Stimulated activated effector memory CD8-positive, alpha-beta T cell treated with anti-CD3 and anti-CD28 coated beads, Interleukin-12 subunit alpha, Interleukin-12 subunit beta, amount 100 ng/mL, for 72 hours (primary cell): ENCODE data around the gene FBXW7.
A peak's percentile ranks its signal among the peaks of the same experiment; 100 is the strongest.

ENCODE experiments used
- ATAC-seq: fragments of 150-1000 bp; cut with Tn5 transposase; 2 replicates; pipeline ENCODE4 v1.10.0; 2021
- DNase-seq, 2 donors: peaks; one replicate each; pipeline ENCODE4 v3.0.0; 2021 to 2022; ENCODE audit warnings: low spot score in 2 of 2
- H3K27ac Mint-ChIP-seq: one replicate; pipeline ENCODE4 v1.8.0; 2022; ENCODE audit warnings: mild to moderate bottlenecking, mixed read lengths
- H3K36me3 Mint-ChIP-seq: one replicate; pipeline ENCODE4 v1.8.0; 2022; ENCODE audit warnings: mild to moderate bottlenecking, mixed read lengths
- H3K4me1 Mint-ChIP-seq: one replicate; pipeline ENCODE4 v1.8.0; 2022; ENCODE audit warnings: mixed read lengths
- H3K4me3 Mint-ChIP-seq: one replicate; pipeline ENCODE4 v1.8.0; 2022; ENCODE audit warnings: mild to moderate bottlenecking, mixed read lengths
- H3K9me3 Mint-ChIP-seq: one replicate; pipeline ENCODE4 v1.8.0; 2022; ENCODE audit warnings: mixed read lengths

Gene FBXW7

DNA sequence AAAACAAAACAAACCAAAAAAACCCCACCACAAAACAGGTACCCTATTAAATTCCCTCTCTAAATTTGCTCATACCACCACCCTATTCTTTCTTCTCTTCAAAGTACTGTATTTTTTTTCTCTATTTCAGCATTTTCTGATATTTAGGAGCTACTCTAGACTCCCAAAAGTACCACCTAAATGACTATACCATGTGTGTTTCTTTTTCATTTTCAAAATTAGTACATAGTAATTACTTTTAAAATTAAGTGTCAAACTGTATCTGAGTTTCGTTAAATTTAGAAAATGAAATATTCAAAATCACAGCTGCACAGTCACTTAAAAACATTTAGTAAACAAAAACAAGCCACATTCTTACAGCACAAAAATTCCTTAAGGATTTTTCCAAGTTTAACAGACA lies 161.7 kb downstream of the FBXW7 start:
- no peak for ATAC-seq
- Mint-ChIP-seq H3K27ac (no peak overlapping the region), H3K9me3 (no peaks in the 10 kb centered on the region), H3K36me3 (no peaks in the 10 kb centered on the region), H3K4me3 (no peak overlapping the region), H3K4me1 (peaks cover 24% of the 10 kb centered on the region)
- DNase-seq, result no peak

DNA sequence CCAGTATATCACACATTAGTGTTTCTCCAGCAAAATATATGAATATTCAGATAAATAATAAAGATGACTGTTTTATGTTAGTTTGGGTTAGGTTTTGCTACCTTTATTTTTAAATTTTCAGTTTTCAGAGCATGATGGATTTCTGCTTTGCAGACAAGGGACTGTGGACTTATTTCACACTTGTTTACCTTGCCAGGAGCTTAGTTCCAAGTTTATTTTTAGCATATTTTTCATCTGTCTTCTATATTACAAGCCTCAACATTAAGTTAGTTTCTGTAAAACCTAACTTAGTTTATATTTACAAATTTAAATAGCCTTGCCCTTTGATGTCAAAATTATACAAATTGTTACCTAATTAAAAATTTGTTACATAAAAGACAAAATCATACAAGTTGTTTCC lies 163.4 kb downstream of the FBXW7 start:
- Mint-ChIP-seq H3K4me3 (no peak overlapping the region), H3K36me3 (no peaks in the 10 kb centered on the region), H3K9me3 (no peaks in the 10 kb centered on the region), H3K4me1 (peaks cover 26% of the 10 kb centered on the region), H3K27ac (no peak overlapping the region)
- DNase-seq (no peak), ATAC-seq (no peak)

DNA sequence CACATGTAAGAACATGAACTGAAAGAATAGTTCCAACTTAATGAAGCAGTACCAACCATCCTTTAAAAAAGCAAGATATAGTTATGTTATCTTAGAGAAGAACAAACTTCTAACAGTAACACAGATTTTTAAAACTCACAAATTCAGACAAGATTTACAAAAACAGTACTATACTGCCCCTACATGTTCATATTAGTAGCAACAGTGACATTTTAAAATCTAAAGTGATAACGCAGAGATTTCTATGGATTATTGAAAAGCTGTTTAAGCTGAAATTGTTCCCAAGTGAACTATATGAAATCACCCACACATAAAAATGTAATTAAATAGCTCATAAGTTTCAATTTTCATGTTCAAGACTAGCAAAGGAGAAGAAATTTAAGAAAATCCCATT lies 166.0 kb downstream of the FBXW7 start:
- Mint-ChIP-seq H3K27ac (no peak overlapping the region), H3K4me1 (peaks cover 29% of the 10 kb centered on the region), H3K36me3 (no peaks in the 10 kb centered on the region), H3K4me3 (no peak overlapping the region), H3K9me3 (no peaks in the 10 kb centered on the region)
- DNase-seq (no peak), ATAC-seq (no peak)

DNA sequence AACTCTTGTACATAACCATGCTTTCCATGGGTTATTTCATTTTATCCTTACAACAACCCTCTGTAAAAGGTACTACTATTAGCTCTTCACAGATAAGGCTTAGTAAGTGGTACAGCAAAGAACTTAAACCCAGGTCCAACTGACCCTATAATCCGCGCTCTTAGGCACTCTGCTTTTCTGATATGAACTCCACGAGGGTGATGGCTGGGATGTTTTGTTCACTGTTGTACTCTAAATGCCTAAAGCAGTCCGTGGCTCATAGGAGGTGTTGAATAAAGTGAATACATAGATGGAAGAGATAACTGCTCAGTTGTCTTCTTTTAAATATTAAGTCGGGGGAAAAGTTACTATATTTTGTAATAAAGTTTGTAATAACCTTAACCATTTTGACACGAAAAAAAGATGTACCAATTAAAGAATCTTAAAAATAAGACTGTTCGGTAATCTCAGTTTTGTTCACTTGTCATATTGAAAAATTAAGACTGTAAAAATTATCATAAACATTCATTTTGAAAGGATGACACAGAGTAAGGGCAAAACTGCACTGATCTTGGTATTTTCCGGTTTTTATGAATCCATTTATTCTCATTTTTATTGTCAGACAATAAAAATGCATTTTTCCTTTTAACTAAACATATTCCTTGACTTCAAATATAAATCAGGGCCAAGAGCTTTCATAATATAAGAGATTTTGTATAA lies 166.5 kb downstream of the FBXW7 start:
- H3K9me3 Mint-ChIP-seq, result no peaks in the 10 kb centered on the region
- H3K27ac Mint-ChIP-seq, result no peak overlapping the region
- H3K4me1 Mint-ChIP-seq, result peaks cover 26% of the 10 kb centered on the region
- H3K36me3 Mint-ChIP-seq, result no peaks in the 10 kb centered on the region
- peak overlapping the region; percentile 6 for H3K4me3 Mint-ChIP-seq
- ATAC-seq, result peak; percentile 54
- no peak for DNase-seq

DNA sequence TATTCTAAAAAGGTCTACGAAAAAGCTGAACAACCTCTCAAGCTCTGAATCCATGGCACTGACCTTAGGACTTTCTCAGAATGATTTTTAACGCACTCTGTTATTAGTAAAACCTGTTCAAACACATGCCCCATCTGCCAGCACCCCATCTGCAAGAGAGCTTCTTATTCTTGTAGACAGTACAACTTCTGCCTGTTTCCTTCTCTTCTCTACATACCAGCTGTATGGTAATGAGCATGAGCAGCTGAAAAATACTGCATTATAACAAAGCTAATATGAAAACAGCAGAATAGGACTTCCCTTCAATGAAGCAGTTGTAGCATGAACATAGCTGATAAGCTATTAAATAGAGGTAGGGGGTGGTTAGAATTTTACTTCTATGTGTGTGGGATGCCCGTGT lies 167.9 kb downstream of the FBXW7 start:
- peaks cover 19% of the 10 kb centered on the region for H3K4me1 Mint-ChIP-seq
- no peaks in the 10 kb centered on the region for H3K36me3 Mint-ChIP-seq
- no peaks in the 10 kb centered on the region for H3K9me3 Mint-ChIP-seq
- ATAC-seq, result no peak
- no peak overlapping the region for H3K4me3 Mint-ChIP-seq
- no peak overlapping the region for H3K27ac Mint-ChIP-seq
- DNase-seq, result no peak

DNA sequence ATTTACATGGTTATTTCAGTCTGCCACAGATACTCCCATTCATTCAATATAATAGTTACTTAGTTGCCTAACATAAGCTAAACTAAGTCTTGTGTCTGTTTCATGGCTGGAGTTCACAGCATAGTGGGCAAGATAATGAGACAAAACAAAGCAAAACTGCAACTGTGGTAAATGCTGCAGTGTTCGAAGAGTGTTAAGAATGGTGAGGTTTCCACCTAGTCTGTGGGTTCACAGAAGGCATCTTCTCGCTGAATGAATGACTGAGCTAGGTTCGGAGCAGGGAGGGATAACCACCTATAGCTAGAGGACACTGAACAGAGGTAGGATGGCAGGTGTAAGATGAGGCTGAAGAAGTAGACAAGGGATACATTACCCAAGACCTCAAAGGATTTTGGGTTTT lies 171.0 kb downstream of the FBXW7 start:
- H3K36me3 Mint-ChIP-seq, result no peaks in the 10 kb centered on the region
- ATAC-seq, result peak; percentile 28
- peaks cover 23% of the 10 kb centered on the region for H3K4me1 Mint-ChIP-seq

DNA sequence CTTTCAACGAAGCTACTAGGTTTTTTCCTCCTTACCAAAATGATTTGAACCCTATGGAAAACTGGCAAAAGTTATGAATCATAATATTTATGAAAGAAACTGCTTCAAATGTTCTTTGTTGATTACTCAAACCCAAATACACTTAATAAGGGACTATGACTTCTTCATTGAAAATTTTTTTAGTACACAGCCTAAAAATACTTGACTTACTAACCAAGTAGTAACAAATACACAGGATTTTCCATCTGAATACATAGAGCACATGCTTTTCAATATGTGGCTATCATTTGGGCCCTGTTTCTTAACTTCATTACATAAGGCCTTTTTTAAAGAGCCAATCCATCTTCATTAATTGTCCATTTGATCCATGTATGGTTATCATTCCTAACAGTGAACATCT lies 171.5 kb downstream of the FBXW7 start:
- H3K9me3 Mint-ChIP-seq, result no peaks in the 10 kb centered on the region
- DNase-seq (no peak), ATAC-seq (no peak)
- no peak overlapping the region for H3K4me3 Mint-ChIP-seq
- H3K27ac Mint-ChIP-seq, result no peak overlapping the region
- peaks cover 23% of the 10 kb centered on the region for H3K4me1 Mint-ChIP-seq
- no peaks in the 10 kb centered on the region for H3K36me3 Mint-ChIP-seq

More for the DNA sequence above, 171.0 kb downstream of the FBXW7 start:
- Mint-ChIP-seq H3K4me3 (no peak overlapping the region), H3K9me3 (no peaks in the 10 kb centered on the region), H3K27ac (no peak overlapping the region)
- no peak for DNase-seq

DNA sequence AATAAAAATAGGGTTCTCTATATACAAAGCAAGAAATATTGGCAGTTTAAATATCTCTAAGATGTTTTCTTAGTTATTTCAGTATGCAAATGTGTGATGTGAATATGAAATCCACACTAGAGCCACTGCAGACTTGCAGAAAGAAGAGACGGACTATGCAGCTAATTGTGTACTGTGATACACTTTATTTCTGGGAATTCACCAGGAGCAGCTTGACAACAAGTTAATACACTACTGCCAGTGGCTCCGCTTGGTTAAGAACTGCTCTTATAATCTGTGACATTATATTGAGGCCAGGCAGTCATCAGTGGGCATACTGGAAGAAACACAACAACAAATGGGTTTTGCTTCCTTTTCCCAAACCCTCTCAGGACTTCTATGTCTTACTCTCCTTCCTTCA lies 172.0 kb downstream of the FBXW7 start:
- Mint-ChIP-seq H3K36me3 (no peaks in the 10 kb centered on the region), H3K9me3 (no peaks in the 10 kb centered on the region), H3K4me1 (peaks cover 21% of the 10 kb centered on the region), H3K27ac (no peak overlapping the region), H3K4me3 (no peak overlapping the region)
- DNase-seq (no peak), ATAC-seq (no peak)

DNA sequence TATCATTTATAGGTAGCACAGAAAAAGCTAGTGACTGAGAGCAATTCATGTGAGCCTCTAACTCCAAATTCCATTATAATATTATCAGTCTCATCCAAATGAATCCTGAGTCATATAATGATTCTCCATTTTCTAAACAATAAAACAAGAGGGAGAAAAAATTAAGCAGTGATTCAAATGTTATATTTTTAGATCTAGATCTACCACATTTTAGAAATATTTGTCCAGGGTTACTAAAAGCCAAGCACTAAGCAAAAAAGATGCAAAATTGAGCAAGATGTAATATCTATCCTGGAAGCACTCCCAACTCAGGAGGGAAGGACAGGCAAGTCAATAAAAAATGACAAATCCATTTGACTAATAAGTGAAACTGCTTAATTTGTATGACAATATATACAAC lies 172.8 kb downstream of the FBXW7 start:
- Mint-ChIP-seq H3K9me3 (no peaks in the 10 kb centered on the region), H3K4me1 (peaks cover 21% of the 10 kb centered on the region), H3K27ac (no peak overlapping the region), H3K4me3 (no peak overlapping the region), H3K36me3 (no peaks in the 10 kb centered on the region)
- ATAC-seq (no peak), DNase-seq (no peak)

DNA sequence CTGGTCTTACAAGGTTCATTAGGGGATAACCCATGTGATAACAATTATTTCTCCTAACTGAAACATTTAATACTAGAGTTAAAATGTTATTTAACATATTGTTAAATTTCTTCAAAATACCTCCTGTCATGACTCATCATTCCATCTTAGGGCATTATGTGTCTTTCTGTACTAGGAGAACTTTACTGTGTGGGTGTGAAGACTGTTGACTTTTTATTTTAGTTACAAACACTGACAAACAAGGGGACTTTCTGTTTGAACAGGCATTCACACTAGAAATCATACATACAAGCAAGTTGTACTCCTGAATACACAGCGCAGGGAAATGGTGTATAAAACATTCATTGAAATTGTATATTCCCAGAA lies 175.9 kb downstream of the FBXW7 start:
- no peak overlapping the region for H3K4me3 Mint-ChIP-seq
- no peak for DNase-seq
- peak; percentile 52 for ATAC-seq
- H3K36me3 Mint-ChIP-seq, result no peaks in the 10 kb centered on the region
- peaks cover 16% of the 10 kb centered on the region for H3K4me1 Mint-ChIP-seq
- H3K27ac Mint-ChIP-seq, result no peak overlapping the region
- no peaks in the 10 kb centered on the region for H3K9me3 Mint-ChIP-seq

DNA sequence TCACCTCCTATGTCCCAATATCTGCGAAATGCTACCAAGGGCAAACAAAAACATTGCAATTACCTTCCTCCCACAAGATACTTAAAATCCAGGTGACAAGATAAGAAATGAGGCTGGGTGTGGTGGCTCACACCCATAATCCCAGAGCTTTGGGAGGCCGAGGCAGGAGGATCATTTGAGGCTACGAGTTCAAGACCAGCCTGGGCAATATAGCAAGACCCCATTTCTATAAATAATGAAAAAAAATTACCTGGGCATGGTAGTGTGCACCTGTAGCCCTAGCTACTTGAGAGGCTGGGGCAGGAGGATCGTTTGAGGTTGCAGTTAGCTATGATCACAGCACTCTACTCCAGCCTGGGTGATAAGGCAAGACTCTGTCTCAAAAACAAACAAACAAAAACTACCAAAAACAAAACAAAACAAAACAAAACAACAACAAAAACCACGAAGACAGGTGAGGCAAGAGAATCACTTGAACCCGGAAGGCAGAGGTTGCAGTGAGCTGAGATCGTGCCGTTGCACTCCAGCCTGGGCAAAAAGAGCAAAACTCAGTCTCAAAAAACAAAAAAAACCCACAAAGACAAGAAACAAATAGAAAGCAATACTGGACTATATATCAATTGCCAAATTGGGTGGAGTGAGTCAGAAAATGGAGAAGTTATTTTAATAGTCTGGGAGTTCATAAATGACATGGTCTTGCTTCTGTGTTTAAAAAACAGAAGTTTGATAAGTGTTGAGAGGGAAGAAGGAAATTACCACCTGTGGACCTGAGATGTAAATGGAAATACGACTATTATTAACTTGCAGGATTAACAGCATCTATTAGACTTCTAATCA lies 176.5 kb downstream of the FBXW7 start:
- no peak overlapping the region for H3K27ac Mint-ChIP-seq
- no peak overlapping the region for H3K4me3 Mint-ChIP-seq
- H3K4me1 Mint-ChIP-seq, result peaks cover 12% of the 10 kb centered on the region
- DNase-seq, result no peak
- no peaks in the 10 kb centered on the region for H3K36me3 Mint-ChIP-seq
- ATAC-seq, result no peak
- no peaks in the 10 kb centered on the region for H3K9me3 Mint-ChIP-seq

DNA sequence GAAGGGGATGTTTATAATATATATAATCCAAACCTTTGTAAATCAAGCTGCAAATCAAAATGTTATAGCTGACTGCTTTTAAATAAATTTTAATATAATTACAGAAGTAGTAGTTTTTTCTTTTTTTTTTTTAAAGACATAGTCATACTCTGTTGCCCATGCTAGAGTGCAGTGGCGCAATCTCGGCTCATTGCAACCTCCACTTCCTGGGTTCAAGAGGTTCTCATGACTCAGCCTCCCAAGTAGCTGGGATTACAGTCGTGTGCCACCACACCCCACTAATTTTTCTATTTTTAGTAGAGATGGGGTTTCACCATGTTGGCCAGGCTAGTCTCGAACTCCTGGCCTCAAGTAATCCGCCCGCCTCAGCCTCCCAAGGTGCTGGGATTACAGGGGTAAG lies 178.7 kb downstream of the FBXW7 start:
- no peak for DNase-seq
- Mint-ChIP-seq H3K4me1 (peaks cover 19% of the 10 kb centered on the region), H3K4me3 (no peak overlapping the region), H3K27ac (no peak overlapping the region), H3K36me3 (no peaks in the 10 kb centered on the region), H3K9me3 (no peaks in the 10 kb centered on the region)
- ATAC-seq, result no peak

DNA sequence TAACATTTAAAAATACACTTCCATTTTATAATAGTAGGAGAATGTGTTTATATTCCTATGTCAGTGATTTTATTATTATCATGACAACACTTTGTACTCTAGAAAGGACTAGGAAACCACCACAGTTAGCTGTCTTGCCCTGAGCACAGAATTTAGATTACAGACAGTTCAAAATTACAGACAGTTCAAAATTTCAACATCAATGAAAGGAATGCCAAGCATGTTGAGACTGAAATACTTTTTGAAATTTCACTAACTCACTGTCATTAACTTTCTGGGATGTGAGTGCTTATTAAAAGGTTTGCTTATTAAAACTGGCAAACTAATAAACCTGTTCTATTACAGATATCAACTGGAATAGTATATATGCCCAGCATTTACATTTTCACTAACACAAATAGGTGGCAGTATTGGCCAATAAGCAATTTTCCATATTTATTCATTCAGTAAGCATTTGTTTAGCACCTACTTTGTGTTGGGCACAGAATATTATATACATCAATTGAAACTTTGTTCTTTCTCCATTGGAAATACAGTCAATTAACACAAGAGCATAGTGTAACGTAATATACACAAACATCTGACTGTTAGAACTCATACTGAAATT lies 179.4 kb downstream of the FBXW7 start:
- ATAC-seq (no peak), DNase-seq (no peak)
- H3K4me1 Mint-ChIP-seq, result peaks cover 19% of the 10 kb centered on the region

DNA sequence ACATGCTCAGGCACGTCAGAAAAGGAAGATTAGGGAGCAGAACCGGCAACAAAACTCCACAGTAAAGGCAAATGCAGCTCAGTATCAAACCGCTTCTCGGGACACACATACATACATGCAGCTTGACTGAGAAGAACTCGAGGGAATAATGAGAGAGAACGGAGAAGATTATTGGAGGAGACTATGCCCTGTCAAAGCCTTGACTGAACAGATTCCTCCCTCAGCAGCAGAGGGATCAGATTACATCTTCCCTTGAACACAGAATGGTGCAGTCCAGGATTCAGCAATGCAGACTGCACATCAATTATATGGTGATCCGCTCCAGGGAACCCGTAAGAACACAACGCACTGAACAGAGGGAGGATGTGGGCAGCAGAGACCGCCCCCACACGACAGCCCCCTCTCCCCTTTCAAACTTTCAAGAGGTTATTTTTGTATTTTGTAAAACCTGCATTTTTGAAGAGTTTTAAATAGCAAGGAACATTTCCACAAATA lies 183.2 kb downstream of the FBXW7 start:
- DNase-seq (no peak), ATAC-seq (peak; percentile 31)
- no peak overlapping the region for H3K27ac Mint-ChIP-seq
- H3K9me3 Mint-ChIP-seq, result no peaks in the 10 kb centered on the region
- no peak overlapping the region for H3K4me3 Mint-ChIP-seq
- H3K36me3 Mint-ChIP-seq, result no peaks in the 10 kb centered on the region
- peaks cover 7% of the 10 kb centered on the region for H3K4me1 Mint-ChIP-seq

More for the DNA sequence above, 179.4 kb downstream of the FBXW7 start:
- H3K9me3 Mint-ChIP-seq, result no peaks in the 10 kb centered on the region
- no peak overlapping the region for H3K4me3 Mint-ChIP-seq
- H3K36me3 Mint-ChIP-seq, result no peaks in the 10 kb centered on the region
- no peak overlapping the region for H3K27ac Mint-ChIP-seq

DNA sequence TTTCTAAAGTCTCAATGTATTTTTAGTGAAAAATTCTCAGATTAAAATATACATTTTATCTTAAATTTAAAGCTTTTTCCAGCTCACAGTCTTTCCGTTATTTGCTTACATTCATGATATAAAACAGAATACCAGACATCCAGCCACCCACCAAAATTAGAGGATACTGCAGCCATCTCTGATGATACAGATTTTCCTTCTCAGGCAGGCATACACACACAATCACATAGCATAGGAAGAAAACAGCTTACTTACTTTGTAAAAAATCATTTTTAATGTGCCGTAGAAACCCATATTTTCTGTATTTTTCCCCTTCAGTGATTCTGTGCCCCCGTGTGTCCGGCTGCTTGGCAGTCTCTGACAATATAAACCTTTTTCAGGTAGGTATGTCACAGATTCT lies 183.7 kb downstream of the FBXW7 start:
- Mint-ChIP-seq H3K36me3 (peaks cover 2% of the 10 kb centered on the region), H3K4me1 (peaks cover 7% of the 10 kb centered on the region), H3K4me3 (no peak overlapping the region), H3K9me3 (no peaks in the 10 kb centered on the region), H3K27ac (no peak overlapping the region)
- ATAC-seq (no peak), DNase-seq (no peak)

DNA sequence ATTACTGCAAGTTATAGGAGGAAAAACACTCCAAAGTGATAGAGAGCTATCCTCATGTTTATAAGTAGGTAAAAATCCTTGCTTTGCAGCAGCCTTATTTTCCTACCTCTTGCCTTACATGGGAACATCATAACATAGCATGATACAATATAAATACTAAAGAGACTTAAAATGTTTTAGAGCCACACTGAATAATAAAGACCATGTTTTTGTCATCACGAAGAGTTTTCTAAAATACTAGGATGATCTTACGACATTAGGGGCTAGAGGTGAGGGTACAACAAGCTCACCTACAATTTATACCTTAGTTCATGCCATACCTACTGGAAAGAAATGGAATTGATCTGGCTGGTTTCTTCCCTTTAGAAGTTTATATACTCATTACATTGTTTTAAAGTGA lies 184.8 kb downstream of the FBXW7 start:
- Mint-ChIP-seq H3K9me3 (no peaks in the 10 kb centered on the region), H3K27ac (no peak overlapping the region), H3K4me1 (peaks cover 7% of the 10 kb centered on the region), H3K4me3 (no peak overlapping the region), H3K36me3 (peaks cover 14% of the 10 kb centered on the region)
- ATAC-seq (no peak), DNase-seq (no peak)
